Fibroblast of skin of left biceps (primary cell): Measurements from ENCODE around the gene RNF14.

Source experiments
- DNase-seq, 2 experiments: peaks; one replicate each; pipeline ENCODE4 v3.0.0-alpha.2; 2013; ENCODE audit warnings: low read depth in 2 of 2

Gene RNF14

GRCh38 chr5:141948812-141949211 lies 20.1 kb upstream of the RNF14 start:
- no peak for DNase-seq

GRCh38 chr5:141949511-141949910 lies 19.4 kb upstream of the RNF14 start:
- no peak for DNase-seq

GRCh38 chr5:141950207-141951005 lies 18.5 kb upstream of the RNF14 start:
- DNase-seq, result no peak

GRCh38 chr5:141951332-141951781 lies 17.5 kb upstream of the RNF14 start:
- no peak for DNase-seq

GRCh38 chr5:141952020-141952419 lies 16.9 kb upstream of the RNF14 start:
- no peak for DNase-seq

- no peak for DNase-seq
Measured at GRCh38 chr5:141954194-141954593, 14.7 kb upstream of the RNF14 start.

- DNase-seq, result no peak
Measured at GRCh38 chr5:141957367-141957996, 11.4 kb upstream of the RNF14 start.

GRCh38 chr5:141958113-141958512 lies 10.8 kb upstream of the RNF14 start, which contains the start of gene PCDH12:
PCDH12 (minus strand) TSS chr5:141958202; CDS start chr5:141957851, 351 bp downstream.
- no peak for DNase-seq

GRCh38 chr5:141958546-141959172 lies 10.2 kb upstream of the RNF14 start:
- no peak for DNase-seq

- no peak for DNase-seq
Measured at GRCh38 chr5:141960018-141960417, 8.9 kb upstream of the RNF14 start.

- peak; percentile 50 to 63 for DNase-seq
Measured at GRCh38 chr5:141960449-141961323, 8.2 kb upstream of the RNF14 start.

GRCh38 chr5:141961466-141961865 lies 7.4 kb upstream of the RNF14 start:
- no peak for DNase-seq

GRCh38 chr5:141963701-141964100 lies 5.2 kb upstream of the RNF14 start:
- DNase-seq, result no peak

GRCh38 chr5:141965071-141965470 lies 3.8 kb upstream of the RNF14 start:
- DNase-seq, result no peak

- no peak for DNase-seq
Measured at GRCh38 chr5:141966275-141966962, 2.5 kb upstream of the RNF14 start.

- no peak for DNase-seq
Measured at GRCh38 chr5:141966963-141967333, 2.0 kb upstream of the RNF14 start.

- DNase-seq, result no peak
Measured at GRCh38 chr5:141969783-141970771, 1.2 kb downstream of the RNF14 start.

GRCh38 chr5:141973871-141974595 lies 5.1 kb downstream of the RNF14 start:
- DNase-seq, result no peak

GRCh38 chr5:141976176-141976575 lies 7.3 kb downstream of the RNF14 start:
- DNase-seq, result no peak
